GM23338 (cell line): Measurements from ENCODE around the gene FCSK. TPM values are rescaled to one million over a fixed set of nuclear protein-coding genes. Genes with fewer than 3 reads are reported as not detected.

Experiments
- ATAC-seq: fragments of 200-7000 bp; cut with Tn5 transposase; 3 replicates; pipeline ENCODE4 v1.9.1; 2020
- DNase-seq: peaks from one replicate; pipeline ENCODE4 v3.0.0-alpha.2; 2015; ENCODE audit warnings: low spot score
- H2AFZ ChIP-seq: fragments of 200-600 bp; sonication (generic); 2 replicates; pipeline ENCODE4 v1.8.0; 2016; ENCODE audit warnings: antibody characterized with exemption, mild to moderate bottlenecking, moderate library complexity
- H3F3A ChIP-seq: fragments of 200-600 bp; sonication (generic); replicated peaks from 2 replicates; pipeline ENCODE4 v1.8.0; 2017; ENCODE audit warnings: antibody characterized with exemption, mixed run types, low read depth
- H3K27ac ChIP-seq: fragments of 200-600 bp; sonication (generic); 2 replicates; pipeline ENCODE4 v1.6.1; 2016; ENCODE audit warnings: low read depth
- H3K27me3 ChIP-seq: fragments of 200-600 bp; sonication (generic); 2 replicates; pipeline ENCODE4 v1.8.0; 2016; ENCODE audit warnings: mild to moderate bottlenecking, mixed run types, moderate library complexity; ENCODE audit not compliant: insufficient read depth
- H3K36me3 ChIP-seq: fragments of 200-600 bp; sonication (generic); 2 replicates; pipeline ENCODE4 v1.8.0; 2016; ENCODE audit warnings: mild to moderate bottlenecking; ENCODE audit not compliant: insufficient read depth
- H3K4me1 ChIP-seq: fragments of 200-600 bp; sonication (generic); 2 replicates; pipeline ENCODE4 v1.8.0; 2016; ENCODE audit warnings: mild to moderate bottlenecking, moderate library complexity; ENCODE audit not compliant: insufficient read depth
- H3K4me2 ChIP-seq: fragments of 200-600 bp; sonication (generic); 2 replicates; pipeline ENCODE4 v1.7.1; 2017; ENCODE audit warnings: mixed run types
- H3K4me3 ChIP-seq: fragments of 200-600 bp; sonication (generic); 2 replicates; pipeline ENCODE4 v1.6.1; 2016; ENCODE audit warnings: mixed run types
- H3K79me2 ChIP-seq: fragments of 200-600 bp; sonication (generic); replicated peaks from 2 replicates; pipeline ENCODE4 v1.8.0; 2017; ENCODE audit warnings: mild to moderate bottlenecking; ENCODE audit not compliant: insufficient read depth
- H3K9me2 ChIP-seq: fragments of 200-600 bp; sonication (generic); 2 replicates; pipeline ENCODE4 v1.8.0; 2017; ENCODE audit not compliant: insufficient read depth
- H4K20me1 ChIP-seq: fragments of 200-600 bp; sonication (generic); replicated peaks from 2 replicates; pipeline ENCODE4 v1.8.0; 2017; ENCODE audit warnings: mild to moderate bottlenecking; ENCODE audit not compliant: insufficient read depth
- H3K27ac Mint-ChIP-seq: 2 replicates; pipeline ENCODE4 v1.8.0; 2020; ENCODE audit warnings: inconsistent platforms, mild to moderate bottlenecking, moderate library complexity, mixed read lengths
- H3K27me3 Mint-ChIP-seq: 3 replicates; pipeline ENCODE4 v1.8.0; 2022; ENCODE audit warnings: low read depth, mild to moderate bottlenecking, moderate library complexity, mixed read lengths, inconsistent platforms; ENCODE audit not compliant: insufficient read depth, poor library complexity
- H3K36me3 Mint-ChIP-seq: 3 replicates; pipeline ENCODE4 v1.8.0; 2021; ENCODE audit warnings: low read depth, mild to moderate bottlenecking, inconsistent platforms, moderate library complexity, mixed read lengths
- H3K4me1 Mint-ChIP-seq: 3 replicates; pipeline ENCODE4 v1.8.0; 2020; ENCODE audit warnings: mild to moderate bottlenecking, inconsistent platforms, mixed read lengths
- H3K4me3 Mint-ChIP-seq: 3 replicates; pipeline ENCODE4 v1.8.0; 2021; ENCODE audit warnings: moderate library complexity, mild to moderate bottlenecking, inconsistent platforms, mixed read lengths
- H3K9me3 Mint-ChIP-seq: 3 replicates; pipeline ENCODE4 v1.8.0; 2020; ENCODE audit warnings: moderate library complexity, mild to moderate bottlenecking, inconsistent platforms, mixed read lengths
- JUNB ChIP-seq: IDR thresholded peaks from one replicate; pipeline ENCODE4 v1.6.1; 2016; ENCODE audit warnings: antibody characterized with exemption; ENCODE audit not compliant: unreplicated experiment
- NANOG ChIP-seq: IDR thresholded peaks from 2 replicates; pipeline ENCODE4 v1.6.1; 2016; ENCODE audit warnings: antibody characterized with exemption, borderline replicate concordance
- POLR2AphosphoS5 ChIP-seq: IDR thresholded peaks from 2 replicates; pipeline ENCODE4 v1.6.1; 2016; ENCODE audit warnings: antibody characterized with exemption, low read depth
- ZNF114 ChIP-seq: fragments of 250-450 bp; sonication (Bioruptor Pico); IDR thresholded peaks from 2 replicates; pipeline ENCODE4 v1.5.0; 2020; ENCODE audit warnings: mild to moderate bottlenecking, moderate library complexity
- ZNF462 ChIP-seq: fragments of 250-450 bp; sonication (Bioruptor Pico); IDR thresholded peaks from 2 replicates; pipeline ENCODE4 v1.5.0; 2020; ENCODE audit warnings: mild to moderate bottlenecking, moderate library complexity
- polyA plus RNA-seq: library from polyadenylated mRNA; unstranded; fragments of >200 nt; fragmentation: Nextera tagmentation; extraction: Ambion mirVana; gene quantifications from 2 replicates; pipeline ENCODE4 v1.2.1, GENCODE V29; 2016
- total RNA-seq: library from RNA; depleted of rRNA; stranded (reverse); fragments of >200 nt; shearing (Covaris generic); gene quantifications from 2 replicates; pipeline ENCODE4 v1.2.3, GENCODE V29; 2014

Gene FCSK
- total and polyA plus RNA-seq, 2 experiments from 2014 or later = 2.3 to 4.0 TPM

GRCh38 chr16:70480127-70481105, 26.0 kb downstream of the FCSK start:
- no peak overlapping the region for H3K4me3 Mint-ChIP-seq
- ATAC-seq (no peak), DNase-seq (no peak)
- no peaks in the 10 kb centered on the region for H3K9me2 ChIP-seq
- H3K27me3 Mint-ChIP-seq = peaks cover 12% of the 10 kb centered on the region
- no peaks in the 10 kb centered on the region for H3K27me3 ChIP-seq
- no peaks in the 10 kb centered on the region; the same call in 1 of the 2 replicates for H4K20me1 ChIP-seq
- H3K27ac Mint-ChIP-seq = no peak overlapping the region
- H3K4me2 ChIP-seq = no peak overlapping the region
- no peaks in the 10 kb centered on the region for H3K79me2 ChIP-seq
- no peaks in the 10 kb centered on the region for H3K9me3 Mint-ChIP-seq
- H2AFZ ChIP-seq = no peak overlapping the region
- no peak overlapping the region for H3K4me3 ChIP-seq
- no peaks in the 10 kb centered on the region for H3F3A ChIP-seq
- H3K4me1 ChIP-seq = no peaks in the 10 kb centered on the region
- peaks cover 12% of the 10 kb centered on the region for H3K36me3 Mint-ChIP-seq
- TF ChIP-seq NANOG (no peak), ZNF462 (CRISPR knock-in tag) (no peak), ZNF114 (no peak), POLR2AphosphoS5 (no peak), JUNB (no peak)
- no peaks in the 10 kb centered on the region for H3K36me3 ChIP-seq
- H3K27ac ChIP-seq = no peak overlapping the region
- H3K4me1 Mint-ChIP-seq = peaks cover 9% of the 10 kb centered on the region; the same call in 2 of the 3 replicates
